ENCODE measurements around the gene NCAPG2. TPM values are rescaled to one million over a fixed set of nuclear protein-coding genes. Genes with fewer than 3 reads are reported as not detected.

Gene NCAPG2
- total RNA-seq, 1 experiment from 2014 or later, result 67.3 TPM

- BruUV-seq (replicated peaks), result no TSS peak
- H3K9me3 ChIP-seq, result peaks cover 23% of the 10 kb centered on the region
- TF ChIP-seq CTCF (IDR thresholded peaks at IDR 0.05; ENCODE audit: insufficient read depth in 1 of 2, low read depth in 1 of 2, low read length in 1 of 2, severe bottlenecking in 1 of 2, unreplicated experiment in 1 of 2), result no peak
- Mint-ChIP-seq H3K36me3 (ENCODE audit: insufficient read depth, unreplicated experiment) (no peaks in the 10 kb centered on the region), H3K27ac (ENCODE audit: unreplicated experiment) (no peak overlapping the region), H3K9me3 (ENCODE audit: unreplicated experiment) (no peaks in the 10 kb centered on the region), H3K4me3 (ENCODE audit: unreplicated experiment) (no peak overlapping the region), H3K27me3 (ENCODE audit: insufficient read depth, unreplicated experiment) (no peaks in the 10 kb centered on the region), H3K4me1 (ENCODE audit: low read depth, unreplicated experiment) (no peaks in the 10 kb centered on the region)
- no peaks in the 10 kb centered on the region for H3K27me3 ChIP-seq (replicated peaks; ENCODE audit: control insufficient read depth, insufficient read depth, low read length)
- H3K4me1 ChIP-seq, result peaks cover 11% of the 10 kb centered on the region
- ChIA-PET CTCF (no interaction called here), POLR2A (no interaction called here)
- no peak overlapping the region for H3K4me3 ChIP-seq (ENCODE audit: low read depth, low read length)
- DNase-seq, result no peak
- H3K36me3 ChIP-seq (ENCODE audit: control insufficient read depth, insufficient read depth, low read length), result no peaks in the 10 kb centered on the region
- intact Hi-C loops (cut with micrococcal nuclease; ENCODE audit: unreplicated experiment), result no loop called here
Observed at GRCh38 chr7:158591944-158592343, 112.7 kb downstream of the NCAPG2 start.

- BruUV-seq (replicated peaks), result no TSS peak
- H3K4me3 Mint-ChIP-seq (ENCODE audit: unreplicated experiment), result no peak overlapping the region
- H3K36me3 Mint-ChIP-seq (ENCODE audit: insufficient read depth, unreplicated experiment), result no peaks in the 10 kb centered on the region
- peaks cover 10% of the 10 kb centered on the region for H3K4me1 Mint-ChIP-seq (ENCODE audit: low read depth, unreplicated experiment)
- H3K27ac Mint-ChIP-seq (ENCODE audit: unreplicated experiment), result no peak overlapping the region
- ChIA-PET POLR2A (no interaction called here), CTCF (no interaction called here)
- H3K27me3 Mint-ChIP-seq (ENCODE audit: insufficient read depth, unreplicated experiment), result peaks cover 2% of the 10 kb centered on the region
- no peak for TF ChIP-seq CTCF (IDR thresholded peaks at IDR 0.05; ENCODE audit: insufficient read depth in 1 of 2, low read depth in 1 of 2, low read length in 1 of 2, severe bottlenecking in 1 of 2, unreplicated experiment in 1 of 2)
- no peak overlapping the region for H3K4me3 ChIP-seq (ENCODE audit: low read depth, low read length)
- no peak for DNase-seq
- intact Hi-C loops (cut with micrococcal nuclease; ENCODE audit: unreplicated experiment), result no loop called here
- H3K9me3 Mint-ChIP-seq (ENCODE audit: unreplicated experiment), result no peaks in the 10 kb centered on the region
- H3K9me3 ChIP-seq, result peaks cover 23% of the 10 kb centered on the region
- H3K4me1 ChIP-seq, result peaks cover 21% of the 10 kb centered on the region
- H3K36me3 ChIP-seq (ENCODE audit: control insufficient read depth, insufficient read depth, low read length), result no peaks in the 10 kb centered on the region
- no peaks in the 10 kb centered on the region for H3K27me3 ChIP-seq (replicated peaks; ENCODE audit: control insufficient read depth, insufficient read depth, low read length)
Observed at GRCh38 chr7:158590181-158590530, 114.4 kb downstream of the NCAPG2 start.

- Mint-ChIP-seq H3K4me3 (ENCODE audit: unreplicated experiment) (no peak overlapping the region), H3K27me3 (ENCODE audit: insufficient read depth, unreplicated experiment) (peaks cover 2% of the 10 kb centered on the region), H3K9me3 (ENCODE audit: unreplicated experiment) (no peaks in the 10 kb centered on the region), H3K27ac (ENCODE audit: unreplicated experiment) (no peak overlapping the region), H3K4me1 (ENCODE audit: low read depth, unreplicated experiment) (peaks cover 10% of the 10 kb centered on the region), H3K36me3 (ENCODE audit: insufficient read depth, unreplicated experiment) (no peaks in the 10 kb centered on the region)
- no TSS peak for BruUV-seq (replicated peaks)
- no peaks in the 10 kb centered on the region for H3K36me3 ChIP-seq (ENCODE audit: control insufficient read depth, insufficient read depth, low read length)
- peaks cover 21% of the 10 kb centered on the region for H3K4me1 ChIP-seq
- CTCF ChIA-PET, result no interaction called here
- no peak for DNase-seq
- no peaks in the 10 kb centered on the region for H3K27me3 ChIP-seq (replicated peaks; ENCODE audit: control insufficient read depth, insufficient read depth, low read length)
- intact Hi-C loops (cut with micrococcal nuclease; ENCODE audit: unreplicated experiment), result loop anchor here (5.0 to 10.0 kb wide), 2 partner anchors 65 to 157 kb away; no protein-coding TSS in a partner anchor
- no peak overlapping the region for H3K4me3 ChIP-seq (ENCODE audit: low read depth, low read length)
- POLR2A ChIA-PET, result no interaction called here
- H3K9me3 ChIP-seq, result peaks cover 23% of the 10 kb centered on the region
- TF ChIP-seq CTCF (IDR thresholded peaks at IDR 0.05; ENCODE audit: insufficient read depth in 1 of 2, low read depth in 1 of 2, low read length in 1 of 2, severe bottlenecking in 1 of 2, unreplicated experiment in 1 of 2), result no peak
Observed at GRCh38 chr7:158589653-158590052, 115.0 kb downstream of the NCAPG2 start.

Data from Caco-2 (cell line).